Activated naive CD8-positive, alpha-beta T cell treated with anti-CD3 and anti-CD28 coated beads, Interleukin-2, amount 50 U/mL, for 24 hours (primary cell): ENCODE measurements around the gene PSPC1.
A peak's percentile ranks its signal among the peaks of the same experiment; 100 is the strongest.
"Not testable (repeated sequence)": the region's sequence is repeated elsewhere in the genome, so short reads cannot be mapped to it uniquely, and the experiment has no call there.

Source experiments
- ATAC-seq: fragments of 150-1000 bp; cut with Tn5 transposase; one replicate; pipeline ENCODE4 v1.10.0; 2021
- DNase-seq: peaks from one replicate; pipeline ENCODE4 v3.0.0; 2021
- H3K27ac Mint-ChIP-seq: one replicate; pipeline ENCODE4 v1.8.0; 2021; ENCODE audit warnings: mild to moderate bottlenecking, mixed read lengths
- H3K27me3 Mint-ChIP-seq: one replicate; pipeline ENCODE4 v1.8.0; 2021; ENCODE audit warnings: mixed read lengths
- H3K36me3 Mint-ChIP-seq: one replicate; pipeline ENCODE4 v1.8.0; 2021; ENCODE audit warnings: low read depth, mixed read lengths
- H3K4me1 Mint-ChIP-seq: one replicate; pipeline ENCODE4 v1.8.0; 2021; ENCODE audit warnings: mixed read lengths
- H3K4me3 Mint-ChIP-seq: one replicate; pipeline ENCODE4 v1.8.0; 2021; ENCODE audit warnings: mild to moderate bottlenecking, moderate library complexity, mixed read lengths
- H3K9me3 Mint-ChIP-seq: one replicate; pipeline ENCODE4 v1.8.0; 2021; ENCODE audit warnings: mixed read lengths

The PSPC1 gene

DNA sequence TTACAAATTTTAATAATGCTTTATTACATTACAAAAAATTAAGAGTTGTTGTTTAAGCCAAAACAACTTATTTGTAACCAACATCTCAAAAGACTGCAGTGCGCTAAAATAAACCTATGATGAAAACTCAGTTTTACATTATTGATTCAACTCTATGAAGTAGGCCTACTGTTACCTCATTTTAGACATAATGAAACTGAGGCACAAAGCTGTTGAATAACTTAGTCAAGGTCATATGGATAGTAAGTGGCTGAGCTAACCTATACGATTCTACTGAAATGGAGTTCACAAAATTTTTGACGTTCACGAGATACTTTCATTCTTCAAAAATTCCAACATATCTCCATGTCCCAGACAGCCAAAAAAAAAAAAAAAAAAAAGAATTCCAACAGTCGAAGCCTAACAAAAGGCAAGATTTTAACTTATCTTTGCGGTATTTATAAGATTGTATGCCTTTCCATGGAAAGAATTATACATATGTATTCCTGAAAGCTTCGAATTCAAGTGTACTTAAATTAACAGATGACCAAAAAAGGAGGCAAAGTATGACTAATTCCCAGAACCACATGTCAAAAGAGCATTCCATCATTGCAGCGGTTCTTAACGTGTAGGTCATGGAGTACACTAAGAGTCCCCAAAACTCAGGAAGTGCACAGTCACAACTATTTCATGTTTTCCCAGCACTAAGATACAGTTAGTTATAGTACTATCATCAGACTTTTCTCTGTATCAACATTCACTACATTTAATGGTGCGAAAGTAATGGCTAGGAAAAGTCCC is 69.4 kb downstream of the PSPC1 start:
- H3K4me3 Mint-ChIP-seq: no peak overlapping the region
- H3K27me3 Mint-ChIP-seq: no peaks in the 10 kb centered on the region
- peaks cover 31% of the 10 kb centered on the region for H3K36me3 Mint-ChIP-seq
- no peaks in the 10 kb centered on the region for H3K9me3 Mint-ChIP-seq
- DNase-seq: no peak
- peaks cover 22% of the 10 kb centered on the region for H3K4me1 Mint-ChIP-seq
- peak overlapping the region; percentile 71 for H3K27ac Mint-ChIP-seq
- peak; percentile 99 for ATAC-seq

DNA sequence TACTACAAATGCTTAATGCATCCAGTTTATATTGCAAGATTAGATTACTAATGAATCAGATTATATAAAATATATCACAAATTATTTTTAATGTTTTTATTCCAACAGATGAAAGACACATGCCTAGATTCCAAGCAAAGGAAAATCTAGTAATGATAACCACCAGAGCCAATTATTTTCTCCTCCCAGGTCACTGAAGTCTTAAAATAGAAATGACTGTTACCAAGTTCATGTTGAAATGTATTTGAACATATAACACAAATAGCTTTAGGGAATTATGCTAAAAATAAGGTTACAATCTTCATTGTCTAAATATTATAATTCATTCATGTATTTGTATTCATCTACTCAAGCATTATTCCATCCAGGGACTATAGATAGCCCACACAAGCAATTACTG is 73.0 kb downstream of the PSPC1 start:
- not testable (repeated sequence) for H3K9me3 Mint-ChIP-seq, H3K27me3 Mint-ChIP-seq, DNase-seq, ATAC-seq, H3K4me3 Mint-ChIP-seq, H3K27ac Mint-ChIP-seq
- peaks cover 17% of the 10 kb centered on the region for H3K36me3 Mint-ChIP-seq
- peaks cover 22% of the 10 kb centered on the region for H3K4me1 Mint-ChIP-seq

DNA sequence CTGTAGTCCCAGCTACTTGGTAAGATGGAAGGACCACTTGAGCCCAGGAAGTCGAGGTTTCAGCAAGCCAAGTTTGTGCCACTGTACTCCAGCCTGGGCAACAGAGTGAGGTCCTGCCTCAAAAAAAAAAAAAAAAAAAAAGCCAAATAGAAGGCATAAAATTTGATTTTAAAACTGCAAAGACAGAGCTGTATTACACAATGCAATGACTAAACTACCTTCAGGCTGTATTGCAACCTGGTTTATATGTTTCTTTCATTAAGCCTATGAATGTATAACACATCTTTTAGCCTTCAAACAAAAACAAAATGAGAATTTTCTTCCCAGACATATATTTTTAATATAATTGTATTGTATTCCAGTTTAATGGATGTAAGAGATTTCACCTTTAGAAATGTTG is 73.7 kb downstream of the PSPC1 start:
- not testable (repeated sequence) for ATAC-seq, H3K9me3 Mint-ChIP-seq, DNase-seq, H3K4me3 Mint-ChIP-seq, H3K27me3 Mint-ChIP-seq, H3K27ac Mint-ChIP-seq
- Mint-ChIP-seq H3K36me3 (peaks cover 11% of the 10 kb centered on the region), H3K4me1 (peaks cover 16% of the 10 kb centered on the region)

DNA sequence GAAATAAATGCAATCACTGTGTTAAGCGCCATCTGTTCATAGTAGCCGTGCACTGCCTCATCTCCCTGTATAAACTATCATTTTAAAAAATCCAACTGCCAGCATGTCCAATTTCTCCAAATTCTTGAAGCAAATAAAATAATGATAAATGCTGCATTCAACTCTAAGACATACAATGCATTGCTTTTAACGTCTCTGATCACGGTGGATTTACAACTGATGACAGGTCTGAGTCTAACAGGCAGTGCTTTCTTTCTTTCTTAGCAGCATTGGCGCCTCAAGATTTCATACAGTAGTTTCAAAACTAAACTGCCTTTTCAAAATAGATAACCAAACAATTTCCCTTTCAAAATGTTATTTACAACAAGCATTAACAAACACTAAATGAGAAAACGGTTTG is 78.5 kb downstream of the PSPC1 start:
- not testable (repeated sequence) for ATAC-seq, H3K27ac Mint-ChIP-seq, H3K9me3 Mint-ChIP-seq, H3K27me3 Mint-ChIP-seq, H3K4me3 Mint-ChIP-seq, DNase-seq, H3K4me1 Mint-ChIP-seq
- H3K36me3 Mint-ChIP-seq: peaks cover 11% of the 10 kb centered on the region

DNA sequence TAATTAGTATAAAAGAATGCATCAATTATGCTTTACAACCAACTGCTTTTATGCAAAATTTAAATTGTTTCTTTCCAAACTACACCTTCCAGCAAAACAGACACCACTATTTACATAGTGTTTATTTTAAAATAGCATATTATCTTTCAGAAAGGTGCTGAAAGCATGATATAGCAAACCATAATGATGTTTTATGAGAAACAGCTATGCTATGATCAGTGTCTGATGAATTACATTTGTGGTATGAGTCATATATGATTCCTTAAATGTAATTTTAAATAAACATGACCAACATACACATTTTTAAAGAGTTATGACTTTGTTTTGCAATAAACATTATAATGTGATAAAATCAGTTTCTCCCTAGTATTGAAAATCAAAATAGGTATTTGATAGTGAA is 81.1 kb downstream of the PSPC1 start:
- not testable (repeated sequence) for H3K4me3 Mint-ChIP-seq, H3K27me3 Mint-ChIP-seq, ATAC-seq, H3K9me3 Mint-ChIP-seq, H3K27ac Mint-ChIP-seq, H3K4me1 Mint-ChIP-seq, DNase-seq
- H3K36me3 Mint-ChIP-seq: peaks cover 12% of the 10 kb centered on the region

DNA sequence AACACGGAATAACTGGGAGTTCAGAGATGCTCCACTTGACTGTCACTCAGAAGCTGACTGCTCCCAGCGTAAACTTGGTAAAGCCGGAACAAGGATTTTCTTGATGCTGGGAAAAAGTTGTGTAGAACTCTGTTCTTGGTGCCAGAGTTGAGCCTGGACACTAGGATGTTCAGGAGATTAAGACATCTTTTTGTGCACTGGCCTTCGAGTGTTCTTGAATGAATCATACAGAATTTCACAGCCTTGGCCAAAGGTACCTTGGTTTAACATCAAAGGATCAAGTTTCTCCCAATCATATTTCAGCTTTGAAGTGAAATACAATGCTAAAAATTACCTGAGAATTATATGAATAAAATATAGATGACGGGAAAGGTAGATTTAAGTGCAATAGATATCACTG is 81.8 kb downstream of the PSPC1 start:
- not testable (repeated sequence) for ATAC-seq, H3K27ac Mint-ChIP-seq, H3K4me1 Mint-ChIP-seq

DNA sequence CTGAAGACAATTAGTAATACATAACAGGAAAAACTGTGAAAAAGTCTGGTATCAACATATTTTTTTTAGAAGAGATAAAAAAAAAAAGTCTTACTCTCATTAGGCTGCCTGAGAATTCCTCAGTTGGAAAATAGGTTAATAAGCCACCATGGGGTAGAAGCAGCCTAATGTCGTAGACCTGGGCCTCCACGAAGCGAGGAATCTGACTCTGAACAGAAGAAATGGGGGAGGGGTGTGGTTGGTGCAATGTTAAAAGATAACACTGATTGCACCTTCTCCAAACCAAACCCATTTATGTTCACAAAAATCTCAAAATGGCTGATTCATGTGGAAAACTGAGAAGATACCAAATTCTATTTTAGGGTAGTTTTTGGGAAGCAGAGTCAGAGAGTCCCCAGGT is 86.9 kb downstream of the PSPC1 start:
- ATAC-seq (no peak), DNase-seq (no peak)
- H3K4me1 Mint-ChIP-seq: peaks cover 10% of the 10 kb centered on the region
- H3K4me3 Mint-ChIP-seq: no peak overlapping the region
- H3K27me3 Mint-ChIP-seq: no peaks in the 10 kb centered on the region
- H3K9me3 Mint-ChIP-seq: no peaks in the 10 kb centered on the region
- no peak overlapping the region for H3K27ac Mint-ChIP-seq
- H3K36me3 Mint-ChIP-seq: peaks cover 28% of the 10 kb centered on the region

More for the DNA sequence above, 81.8 kb downstream of the PSPC1 start:
- peaks cover 12% of the 10 kb centered on the region for H3K36me3 Mint-ChIP-seq
- not testable (repeated sequence) for DNase-seq, H3K4me3 Mint-ChIP-seq, H3K27me3 Mint-ChIP-seq, H3K9me3 Mint-ChIP-seq

DNA sequence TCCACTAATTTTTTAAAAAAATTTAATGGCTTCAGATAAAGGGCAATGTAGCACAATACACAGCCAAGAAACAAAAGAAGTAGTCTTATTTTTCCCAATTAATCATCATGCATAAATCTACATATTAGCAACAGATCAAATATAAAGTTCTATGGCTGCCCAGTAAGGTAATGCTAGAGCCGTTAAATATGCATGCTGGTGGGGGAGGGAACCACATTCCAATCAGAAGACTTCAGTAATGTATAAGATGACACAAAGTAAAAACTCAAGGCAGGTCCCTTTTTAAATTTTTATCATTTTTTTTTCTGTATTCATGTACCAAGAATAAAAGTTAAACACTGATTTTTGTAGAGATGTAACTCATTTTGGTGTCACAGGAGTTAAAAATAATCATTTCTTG is 87.3 kb downstream of the PSPC1 start:
- DNase-seq: no peak
- ATAC-seq: no peak
- H3K36me3 Mint-ChIP-seq: peaks cover 30% of the 10 kb centered on the region

DNA sequence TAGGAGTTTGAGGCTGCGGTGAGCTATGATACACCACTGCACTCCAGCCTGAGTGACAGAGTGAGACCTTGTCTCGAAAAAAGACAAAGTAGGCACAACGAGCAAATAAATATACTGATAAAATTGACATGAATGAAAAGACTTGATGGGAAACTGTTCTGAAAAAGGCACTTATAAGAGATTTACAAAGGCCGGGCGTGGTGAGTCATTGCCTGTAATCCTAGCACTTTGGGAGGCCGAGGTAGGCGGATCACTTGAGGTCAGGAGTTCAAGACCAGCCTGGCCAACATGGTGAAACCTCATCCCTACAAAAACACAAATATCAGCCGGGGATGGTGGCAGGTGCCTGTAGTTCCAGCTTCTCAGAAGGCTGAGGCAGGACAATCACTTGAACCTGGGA is 91.3 kb downstream of the PSPC1 start:
- not testable (repeated sequence) for H3K27ac Mint-ChIP-seq, H3K27me3 Mint-ChIP-seq, H3K4me3 Mint-ChIP-seq, DNase-seq, H3K9me3 Mint-ChIP-seq, H3K4me1 Mint-ChIP-seq, ATAC-seq
- H3K36me3 Mint-ChIP-seq: peaks cover 23% of the 10 kb centered on the region

More for the DNA sequence above, 87.3 kb downstream of the PSPC1 start:
- no peak overlapping the region for H3K27ac Mint-ChIP-seq
- H3K27me3 Mint-ChIP-seq: no peaks in the 10 kb centered on the region
- H3K9me3 Mint-ChIP-seq: no peaks in the 10 kb centered on the region
- peaks cover 9% of the 10 kb centered on the region for H3K4me1 Mint-ChIP-seq
- H3K4me3 Mint-ChIP-seq: no peak overlapping the region

DNA sequence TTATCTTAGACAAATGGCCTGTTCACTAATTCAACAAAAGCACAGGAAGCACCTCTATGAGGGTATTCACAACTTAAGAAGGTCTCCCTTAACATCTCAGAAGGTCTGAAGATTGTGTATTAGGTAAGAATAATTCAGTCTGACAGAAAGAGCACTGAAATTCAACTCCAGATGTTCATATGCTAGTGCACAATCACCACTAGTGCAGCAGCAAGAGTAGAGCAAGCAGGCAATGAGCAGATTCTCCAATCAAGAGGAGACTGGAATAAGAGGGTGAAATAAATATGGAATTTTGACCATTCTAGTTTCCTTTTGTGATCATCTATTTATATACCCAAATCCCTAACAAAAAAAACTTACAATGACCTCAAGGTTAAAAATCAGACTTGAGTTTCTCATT is 97.3 kb downstream of the PSPC1 start:
- H3K27me3 Mint-ChIP-seq: no peaks in the 10 kb centered on the region
- no peaks in the 10 kb centered on the region for H3K9me3 Mint-ChIP-seq

DNA sequence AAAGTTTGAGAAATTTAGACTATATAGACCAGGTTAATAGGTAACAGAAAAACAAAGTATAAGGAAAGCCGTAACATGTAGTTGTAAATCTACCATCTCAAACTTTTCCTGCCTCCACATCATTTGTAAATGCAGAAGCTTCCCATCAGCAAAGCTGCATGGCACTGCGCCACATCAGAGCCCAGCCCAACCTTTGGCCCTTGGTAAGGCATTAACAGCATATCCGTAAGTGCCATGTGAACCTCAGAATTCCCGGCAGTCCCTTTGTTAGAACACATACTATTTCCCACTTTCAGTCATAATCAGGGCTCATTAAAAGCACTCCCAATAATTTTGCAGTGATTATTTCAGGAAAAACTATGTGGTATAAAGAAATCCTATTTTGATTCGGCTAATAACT is 97.7 kb downstream of the PSPC1 start:
- H3K9me3 Mint-ChIP-seq: no peaks in the 10 kb centered on the region
- ATAC-seq (no peak), DNase-seq (no peak)
- H3K4me3 Mint-ChIP-seq: no peak overlapping the region
- peaks cover 16% of the 10 kb centered on the region for H3K4me1 Mint-ChIP-seq
- H3K36me3 Mint-ChIP-seq: peaks cover 8% of the 10 kb centered on the region
- H3K27ac Mint-ChIP-seq: no peak overlapping the region
- no peaks in the 10 kb centered on the region for H3K27me3 Mint-ChIP-seq

More for the DNA sequence above, 97.3 kb downstream of the PSPC1 start:
- DNase-seq (no peak), ATAC-seq (no peak)
- no peak overlapping the region for H3K4me3 Mint-ChIP-seq
- peaks cover 16% of the 10 kb centered on the region for H3K4me1 Mint-ChIP-seq
- H3K36me3 Mint-ChIP-seq: peaks cover 9% of the 10 kb centered on the region
- no peak overlapping the region for H3K27ac Mint-ChIP-seq

DNA sequence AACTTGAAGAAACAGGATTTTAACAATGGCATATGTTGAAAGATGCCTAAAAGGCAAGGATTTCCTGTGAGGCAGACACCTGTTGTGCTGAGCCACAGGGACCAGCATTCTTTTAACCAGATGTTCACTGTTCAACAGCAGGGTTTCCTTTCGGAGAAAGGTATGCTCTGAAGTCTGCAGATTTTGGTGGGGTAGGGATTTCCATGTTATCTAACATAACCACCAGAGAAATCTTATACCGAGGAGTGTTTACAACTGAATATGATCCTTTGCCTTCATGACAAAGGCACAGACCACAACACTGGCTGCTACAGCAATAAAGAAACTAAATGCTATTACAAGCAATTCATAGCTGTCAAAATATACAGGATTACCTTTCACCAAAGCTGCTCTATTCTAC is 101.2 kb downstream of the PSPC1 start:
- DNase-seq (no peak), ATAC-seq (peak; percentile 65)
- Mint-ChIP-seq H3K27me3 (no peaks in the 10 kb centered on the region), H3K27ac (no peak overlapping the region), H3K9me3 (no peaks in the 10 kb centered on the region), H3K36me3 (peaks cover 14% of the 10 kb centered on the region), H3K4me3 (no peak overlapping the region), H3K4me1 (peaks cover 26% of the 10 kb centered on the region)

DNA sequence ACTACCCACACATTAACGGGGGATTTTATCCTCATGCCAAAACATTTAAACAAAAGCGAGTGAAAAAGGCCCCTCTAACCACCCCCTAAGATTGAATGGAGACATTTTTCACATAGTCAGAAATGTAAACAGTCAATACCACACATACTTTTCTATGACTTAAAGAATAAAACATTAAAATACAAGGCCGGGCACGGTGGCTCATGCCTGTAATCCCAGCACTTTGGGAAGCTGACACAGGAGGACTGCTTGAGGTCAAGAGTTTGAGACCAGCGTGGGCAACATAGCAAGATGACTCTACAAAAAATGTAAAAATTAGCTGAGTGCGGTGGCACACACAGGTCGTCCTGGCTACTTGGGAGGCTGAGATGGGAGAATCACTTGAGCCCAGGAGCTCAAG is 102.0 kb downstream of the PSPC1 start:
- H3K36me3 Mint-ChIP-seq: peaks cover 21% of the 10 kb centered on the region
- DNase-seq (no peak), ATAC-seq (no peak)
- H3K27me3 Mint-ChIP-seq: no peaks in the 10 kb centered on the region
- no peaks in the 10 kb centered on the region for H3K9me3 Mint-ChIP-seq
- no peak overlapping the region for H3K27ac Mint-ChIP-seq
- no peak overlapping the region for H3K4me3 Mint-ChIP-seq
- peaks cover 26% of the 10 kb centered on the region for H3K4me1 Mint-ChIP-seq

DNA sequence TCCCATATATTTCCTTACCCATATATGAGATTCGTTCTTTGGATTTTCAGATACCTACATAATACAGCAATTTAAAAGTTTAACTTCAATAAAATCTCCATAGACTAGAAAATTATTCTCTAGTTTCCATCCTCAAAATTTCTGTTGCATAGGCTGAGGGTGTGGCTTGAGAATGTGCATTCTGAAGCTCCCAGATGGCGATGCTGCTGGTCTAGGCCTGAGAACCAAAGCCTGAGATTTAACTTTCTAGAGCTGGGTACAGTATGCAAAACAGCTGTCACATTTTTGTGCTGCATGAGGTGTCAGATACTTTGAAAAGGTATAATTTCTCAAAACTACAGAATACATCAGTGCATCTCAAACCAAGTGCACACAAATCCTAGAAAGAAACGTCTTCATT is 106.6 kb downstream of the PSPC1 start:
- ATAC-seq (no peak), DNase-seq (no peak)
- Mint-ChIP-seq H3K36me3 (peaks cover 46% of the 10 kb centered on the region), H3K27ac (peak overlapping the region; percentile 59), H3K9me3 (no peaks in the 10 kb centered on the region), H3K4me3 (no peak overlapping the region), H3K27me3 (no peaks in the 10 kb centered on the region), H3K4me1 (peaks cover 9% of the 10 kb centered on the region)

DNA sequence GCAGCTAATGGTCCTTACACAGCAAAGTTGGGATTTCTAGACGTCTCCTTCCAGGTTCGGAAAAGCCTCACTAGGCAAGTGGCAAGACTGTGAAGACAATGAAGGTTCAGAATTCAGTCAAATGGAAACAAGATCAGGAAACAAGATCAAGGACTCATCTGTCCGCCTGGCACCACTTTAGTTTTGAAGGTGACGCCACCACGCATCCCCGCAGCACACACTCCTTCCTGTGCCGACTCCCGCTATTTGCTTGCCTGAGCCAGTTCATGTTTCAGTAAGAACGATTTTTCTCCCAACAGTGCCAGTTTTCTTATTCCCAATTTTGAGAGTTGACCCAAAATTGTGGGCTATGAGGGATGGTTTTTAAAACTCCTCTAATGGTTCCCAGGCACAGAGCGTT is 107.8 kb downstream of the PSPC1 start:
- peaks cover 54% of the 10 kb centered on the region for H3K36me3 Mint-ChIP-seq
- H3K4me1 Mint-ChIP-seq: peaks cover 9% of the 10 kb centered on the region
- no peaks in the 10 kb centered on the region for H3K9me3 Mint-ChIP-seq
- H3K4me3 Mint-ChIP-seq: no peak overlapping the region
- no peak overlapping the region for H3K27ac Mint-ChIP-seq
- DNase-seq: no peak
- H3K27me3 Mint-ChIP-seq: no peaks in the 10 kb centered on the region
- ATAC-seq: no peak
